ENCODE data around the gene RECQL5. TPM values are rescaled to one million over a fixed set of nuclear protein-coding genes. Genes with fewer than 3 reads are reported as not detected.
"Not testable (repeated sequence)": the region's sequence is repeated elsewhere in the genome, so short reads cannot be mapped to it uniquely, and the experiment has no call there.

The RECQL5 gene
- polyA plus RNA-seq, 2 of the 4 experiments (the other 2 are of a cell fraction): 22.7 to 39.9 TPM

GRCh38 chr17:75595284-75595919 lies 71.6 kb downstream of the RECQL5 start:
- no peaks in the 10 kb centered on the region for H3K9me3 ChIP-seq
- ChIA-PET CTCF (interaction anchor here (0.7 to 29.9 kb wide), 6 partner anchors 7 to 389 kb away, joined by 3 to 926 read pairs (median 7); partner anchors contain the start of gene SMIM5), POLR2A (no interaction called here)
- TF ChIP-seq FOXS1 (CRISPR knock-in tag; IDR thresholded peaks at IDR 0.05) (no peak), POLR2AphosphoS2 (conservative IDR thresholded peaks at IDR 0.05; ENCODE audit: low read length) (no peak), JUNB (IDR thresholded peaks at IDR 0.05) (no peak), RCOR1 (IDR thresholded peaks at IDR 0.05; ENCODE audit: low read depth, low read length) (no peak), HOXA7 (CRISPR knock-in tag; IDR thresholded peaks at IDR 0.05) (no peak), ESRRA (IDR thresholded peaks at IDR 0.05; ENCODE audit: borderline replicate concordance, low read length) (no peak), CBX2 (IDR thresholded peaks at IDR 0.05; ENCODE audit: borderline replicate concordance, low read depth) (no peak), HEYL (CRISPR knock-in tag; IDR thresholded peaks at IDR 0.05) (no peak), ZNF302 (CRISPR knock-in tag; IDR thresholded peaks at IDR 0.05) (no peak), RFX5 (IDR thresholded peaks at IDR 0.05) (no peak), SREBF2 (IDR thresholded peaks at IDR 0.05) (no peak), TP53 (CRISPR knock-in tag; IDR thresholded peaks at IDR 0.05) (no peak), BHLHE40 (IDR thresholded peaks at IDR 0.05; ENCODE audit: low read depth, low read length) (no peak), HOXB5 (CRISPR knock-in tag; IDR thresholded peaks at IDR 0.05) (no peak), NFE2L2 (conservative IDR thresholded peaks at IDR 0.05; ENCODE audit: low read length) (no peak), MAFK (IDR thresholded peaks at IDR 0.05; ENCODE audit: partially characterized antibody) (no peak)
- peak in 1 of 2 experiments; percentile 40; a peak in 3 of 6 replicates for ATAC-seq
- WGBS (ENCODE audit: missing lambda C conversion rate): 74% methylated on average over 13 of the region's 13 CpGs
- DNase-seq (ENCODE audit: low read depth in 1 of 2, low spot score in 1 of 2): no peak
- H3K4me2 ChIP-seq: no peak overlapping the region
- no peak overlapping the region for H3K4me3 ChIP-seq
- H3K4me1 ChIP-seq: peaks cover 4% of the 10 kb centered on the region; the same call in 2 of the 3 replicates
- H3K27ac ChIP-seq: 0 out of 6 replicates have a peak overlapping the region, but pooled peaks of 1 of the 2 experiments have one; percentile 1
- FAIRE-seq: no peak

GRCh38 chr17:75594499-75595283 lies 72.3 kb downstream of the RECQL5 start:
- POLR2A ChIA-PET: interaction anchor here (0.6 kb wide), 1 partner anchor 134 kb away, joined by 3 read pairs; no protein-coding TSS in a partner anchor
- DNase-seq (ENCODE audit: low read depth in 1 of 2, low spot score in 1 of 2) (peak in 1 of 2 experiments; percentile 48), FAIRE-seq (no peak), ATAC-seq (peak; percentile 13 to 57; a peak in 3 of 6 replicates)
- H3K4me2 ChIP-seq: no peak overlapping the region
- H3K4me3 ChIP-seq: no peak overlapping the region
- TF ChIP-seq MYC (IDR thresholded peaks at IDR 0.05; ENCODE audit: borderline replicate concordance, low read length): no peak
- peak in 1 of 2 experiments; percentile 34; a peak in 2 of 5 replicates for TF ChIP-seq RAD21 (conservative IDR thresholded peaks at IDR 0.05 in 1 of 2, IDR thresholded peaks at IDR 0.05 in 1 of 2)
- H3K9me3 ChIP-seq: no peaks in the 10 kb centered on the region
- peaks cover 8% of the 10 kb centered on the region for H3K4me1 ChIP-seq
- 71% methylated on average over 26 of the region's 28 CpGs for WGBS (ENCODE audit: missing lambda C conversion rate)
- CTCF ChIA-PET: interaction anchor here (0.5 to 29.9 kb wide), 6 partner anchors 8 to 229 kb away, joined by 3 to 926 read pairs (median 4); partner anchors contain the start of gene SMIM5
- H3K27ac ChIP-seq: peak overlapping the region in 1 of 2 experiments; percentile 33; a peak in 2 of 6 replicates

- ATAC-seq; H3K27ac ChIP-seq; H3K4me2 ChIP-seq; FAIRE-seq; H3K9me3 ChIP-seq; DNase-seq (ENCODE audit: low read depth in 1 of 2, low spot score in 1 of 2); POLR2A ChIA-PET; H3K4me3 ChIP-seq: not testable (repeated sequence)
- peaks cover 16% of the 10 kb centered on the region for H3K4me1 ChIP-seq
- WGBS (ENCODE audit: missing lambda C conversion rate): 73% methylated on average over 9 of the region's 9 CpGs
- CTCF ChIA-PET: interaction anchor here (1.1 to 29.9 kb wide), 4 partner anchors 9 to 155 kb away, joined by 3 to 926 read pairs (median 44); partner anchors contain the start of gene SMIM5
Measured at GRCh38 chr17:75593430-75593829, 73.5 kb downstream of the RECQL5 start.

Data from A549 (cell line).